HG02571 (cell line): Measurements from ENCODE around the gene SLC9A9.
"Not testable (repeated sequence)": the region's sequence is repeated elsewhere in the genome, so short reads cannot be mapped to it uniquely, and the experiment has no call there.

Experiments
- ATAC-seq: cut with Tn5 transposase; IDR thresholded peaks from one replicate; pipeline ENCODE4 v1.9.1; 2021; ENCODE audit warnings: mild to moderate bottlenecking, moderate library complexity; ENCODE audit not compliant: unreplicated experiment

SLC9A9 gene

DNA sequence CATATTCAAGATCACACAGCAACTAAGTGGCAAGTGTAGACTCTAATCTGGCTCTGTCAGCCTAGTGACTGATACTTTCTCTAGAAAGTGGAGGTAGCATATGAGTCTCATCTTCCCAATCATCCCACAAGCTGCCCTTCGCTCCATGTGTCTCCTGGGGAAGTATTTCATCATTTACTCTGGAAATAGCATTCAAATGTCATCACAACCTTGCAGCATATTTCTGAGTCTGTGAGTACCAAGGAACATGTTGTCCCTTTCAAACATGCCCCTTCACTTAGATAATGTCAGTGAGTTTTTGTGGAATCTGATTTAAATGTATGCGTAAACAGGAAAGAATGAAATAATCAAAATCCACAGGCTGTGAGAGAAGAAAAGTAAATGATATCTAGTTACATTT is 322.9 kb downstream of the SLC9A9 start:
- ATAC-seq, result no peak

GRCh38 chr3:143521803-143522202 is 326.5 kb downstream of the SLC9A9 start:
- ATAC-seq, result no peak

- not testable (repeated sequence) for ATAC-seq
These were observed 331.1 kb downstream of the SLC9A9 start for GRCh38 chr3:143517131-143517530.

GRCh38 chr3:143514874-143515273 is 333.4 kb downstream of the SLC9A9 start:
- no peak for ATAC-seq

- ATAC-seq, result no peak
These were observed 334.2 kb downstream of the SLC9A9 start for GRCh38 chr3:143514109-143514508.

- ATAC-seq, result no peak
These were observed 336.9 kb downstream of the SLC9A9 start for GRCh38 chr3:143511174-143511879.

GRCh38 chr3:143510601-143511000 is 337.7 kb downstream of the SLC9A9 start:
- no peak for ATAC-seq

DNA sequence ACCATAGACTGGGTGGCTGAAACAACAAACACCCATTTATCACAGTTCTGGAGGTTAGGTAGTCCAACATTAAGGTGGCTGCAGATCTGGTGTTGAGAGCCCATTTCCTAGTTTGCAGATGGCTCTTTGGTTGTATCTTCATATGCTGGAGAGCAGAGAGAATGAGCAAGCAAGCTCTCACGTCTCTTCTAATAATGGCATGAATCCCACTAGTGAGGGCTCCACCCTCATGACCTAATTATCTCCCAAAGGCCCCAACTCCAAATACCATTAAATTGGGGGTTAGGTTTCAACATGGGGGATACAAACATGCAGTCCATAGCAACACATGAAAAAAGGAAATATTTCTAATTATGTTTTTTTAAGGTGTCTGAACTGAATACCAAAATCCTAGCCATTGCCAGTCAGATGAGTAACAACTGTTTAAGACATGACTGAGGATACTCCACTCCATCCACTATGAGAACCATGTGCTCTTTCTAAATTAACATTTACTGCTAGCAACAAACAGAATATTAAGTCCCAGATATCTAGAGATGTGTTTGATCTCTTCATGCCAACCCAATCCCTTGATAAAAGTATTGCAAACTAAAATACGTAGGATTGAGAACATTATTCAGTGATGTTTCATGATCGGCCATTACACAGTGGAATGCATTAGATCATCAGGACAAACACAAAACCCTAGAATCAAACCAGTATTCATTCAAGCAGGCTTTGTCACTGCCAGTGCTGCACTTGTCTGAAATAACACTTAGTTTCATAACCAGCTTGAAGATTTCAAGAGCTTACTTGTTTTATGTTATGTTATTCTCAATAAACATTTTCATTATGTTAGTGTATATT is 340.3 kb downstream of the SLC9A9 start:
- ATAC-seq, result no peak

- no peak for ATAC-seq
These were observed 342.1 kb downstream of the SLC9A9 start for GRCh38 chr3:143506190-143506589.

DNA sequence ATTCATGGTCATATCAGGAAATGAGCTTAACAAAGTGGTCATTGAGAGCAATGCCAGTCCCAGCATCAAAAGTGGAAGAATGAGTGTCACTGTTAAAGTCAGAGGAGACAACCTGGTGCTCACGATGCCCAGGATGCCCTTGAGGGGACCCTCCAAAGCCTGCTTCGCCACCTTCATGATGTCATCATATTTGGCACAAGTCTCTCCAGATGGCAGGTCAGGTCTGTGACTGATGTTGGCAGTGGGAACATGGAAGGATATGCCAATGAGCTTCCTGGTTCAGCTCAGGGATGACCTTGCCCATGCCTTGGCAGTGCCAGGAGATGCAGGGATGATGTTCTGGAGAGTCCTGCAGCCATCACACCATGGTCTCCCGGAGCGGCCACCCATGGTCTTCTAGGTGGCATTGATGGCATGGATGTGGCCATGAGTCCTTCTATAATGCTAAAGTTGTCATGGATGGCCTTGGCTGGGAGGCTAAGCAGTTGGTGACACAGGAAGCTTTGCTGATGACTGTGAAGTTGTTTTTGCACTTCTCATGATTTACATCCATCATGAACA is 344.9 kb downstream of the SLC9A9 start:
- no peak for ATAC-seq

- ATAC-seq, result no peak
These were observed 346.2 kb downstream of the SLC9A9 start for GRCh38 chr3:143502081-143502480.

DNA sequence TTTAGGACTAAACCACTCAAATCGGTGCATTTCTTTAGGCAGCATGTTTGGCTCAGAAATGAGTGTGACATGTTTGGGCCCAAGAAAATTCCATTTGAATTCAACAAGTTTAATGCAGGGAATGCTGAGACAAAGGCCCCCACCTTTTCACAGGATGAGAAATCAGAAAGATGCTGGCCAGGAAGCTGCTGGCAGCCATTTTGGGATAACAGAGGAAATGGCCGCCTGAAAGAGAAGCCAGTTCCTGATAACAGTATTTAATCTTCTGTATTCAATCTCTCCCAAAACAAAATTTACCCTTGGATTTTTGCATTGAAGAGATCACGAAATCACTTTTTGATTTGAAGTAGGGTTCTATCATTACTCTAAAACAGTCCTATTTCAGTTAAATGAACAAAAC is 350.9 kb downstream of the SLC9A9 start:
- ATAC-seq, result no peak

DNA sequence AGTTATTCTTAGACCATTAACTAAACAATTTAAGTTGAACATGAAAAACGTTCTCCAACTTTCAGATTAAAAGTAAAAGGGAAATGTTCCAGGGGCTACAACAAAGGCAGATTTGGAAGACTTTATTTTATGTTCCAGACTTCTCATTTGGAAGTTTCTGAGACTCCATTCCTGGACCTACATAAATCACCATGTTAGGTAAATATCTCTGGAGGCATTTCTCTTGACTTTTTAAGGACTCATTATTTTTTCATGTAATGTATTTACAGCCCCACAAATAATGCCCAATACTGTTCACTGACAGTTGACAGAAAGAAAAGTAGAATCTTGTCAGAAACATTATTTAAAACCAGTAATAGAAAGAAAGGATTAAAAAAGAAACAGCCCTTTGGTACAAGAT is 352.1 kb downstream of the SLC9A9 start:
- ATAC-seq, result no peak

- no peak for ATAC-seq
These were observed 352.7 kb downstream of the SLC9A9 start for GRCh38 chr3:143495527-143495926.

- ATAC-seq, result no peak
These were observed 361.7 kb downstream of the SLC9A9 start for GRCh38 chr3:143486611-143487010.

DNA sequence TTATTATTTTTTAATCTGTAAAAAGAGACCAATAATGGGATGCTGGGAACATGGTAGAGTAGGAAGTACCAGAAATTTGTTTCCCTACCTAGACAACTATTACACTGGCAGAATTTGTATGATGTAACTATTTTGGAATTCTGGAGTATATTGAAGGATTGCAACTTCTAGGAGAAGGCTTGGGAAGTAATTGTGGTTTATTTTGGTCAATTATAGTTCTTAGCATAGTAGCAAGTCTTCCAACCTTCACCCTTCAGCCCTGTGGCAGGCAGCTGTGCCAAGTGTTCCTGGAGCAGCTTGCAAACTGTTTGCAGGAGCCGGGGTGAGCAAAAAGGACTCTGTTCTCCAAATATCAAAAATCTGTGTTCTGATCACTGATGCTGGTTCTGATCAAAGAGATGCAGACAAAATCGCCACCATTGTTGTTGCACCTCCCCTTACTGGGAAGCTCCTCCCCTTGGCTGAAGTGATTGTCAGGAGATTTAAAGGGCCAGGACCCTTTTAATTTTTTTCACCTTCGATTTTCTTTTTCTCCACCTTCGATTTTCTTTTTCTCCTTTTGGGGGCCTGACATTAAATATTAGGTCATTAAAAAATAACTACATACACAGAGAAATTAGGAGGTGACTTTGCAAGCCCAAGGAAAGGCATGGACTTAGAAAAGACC is 363.3 kb downstream of the SLC9A9 start:
- ATAC-seq, result no peak

DNA sequence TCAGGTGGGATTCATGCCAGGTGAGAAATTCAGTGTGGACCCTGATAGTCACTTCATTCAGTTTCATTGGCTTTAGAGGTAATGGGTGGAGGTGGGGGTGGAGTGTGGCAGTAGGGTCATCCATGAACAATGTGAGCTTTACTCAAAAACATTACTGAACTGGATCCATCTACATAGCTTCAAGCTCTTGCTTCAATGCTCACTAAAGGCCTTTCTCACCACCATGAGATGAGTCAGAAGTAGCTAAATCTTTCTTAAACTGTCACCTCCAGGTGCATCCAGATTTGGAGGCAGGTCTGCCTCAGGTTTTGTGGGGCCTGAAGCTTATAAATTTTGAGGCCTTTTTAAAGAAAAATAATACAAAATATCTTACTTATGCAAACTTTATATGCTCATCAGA is 365.1 kb downstream of the SLC9A9 start:
- ATAC-seq, result no peak

DNA sequence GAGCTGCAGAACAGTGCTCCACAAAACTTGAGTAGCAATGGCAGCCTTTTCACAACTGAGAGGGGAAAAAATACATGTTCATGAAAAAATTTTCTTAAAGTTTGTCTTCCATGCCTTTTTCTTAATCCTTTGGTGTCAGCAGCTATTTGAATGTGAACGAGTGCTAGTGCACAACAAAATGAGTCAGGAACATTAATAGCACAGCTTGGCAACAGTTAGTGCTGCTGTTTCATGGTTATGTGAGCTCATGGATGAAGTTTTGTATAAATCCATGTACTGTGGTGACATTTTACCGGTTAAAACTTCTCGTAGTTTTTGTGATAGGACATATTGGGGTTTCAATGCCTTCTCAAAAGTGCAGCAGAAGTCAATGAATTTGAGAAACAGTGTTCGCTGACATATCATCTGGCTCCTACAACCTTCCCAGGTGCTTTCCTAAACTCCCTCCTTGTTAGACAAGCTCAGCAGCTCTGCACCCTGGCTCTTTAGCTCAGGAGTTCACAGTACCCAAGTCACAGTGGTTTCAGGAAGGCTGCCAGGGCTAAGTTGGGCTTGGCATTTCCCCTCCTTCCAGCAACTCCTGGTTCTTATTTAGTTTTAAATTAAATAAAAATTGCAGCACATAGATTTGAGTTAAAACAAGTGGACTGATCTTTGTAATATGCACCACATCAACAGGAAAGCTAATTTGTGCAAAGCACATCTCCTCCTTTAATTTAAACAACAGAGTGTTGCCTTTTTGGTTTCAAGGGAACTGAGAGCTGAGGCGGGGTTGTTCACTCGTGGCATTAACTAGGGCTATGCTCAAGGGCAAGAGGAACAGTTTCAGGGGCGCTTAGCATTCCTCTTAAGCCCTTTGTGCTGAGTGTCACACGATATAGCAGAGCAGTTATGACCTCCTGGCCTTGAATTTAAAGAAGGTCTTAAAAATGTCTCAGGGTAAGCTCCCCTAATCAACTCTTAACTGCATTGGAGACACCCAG is 365.9 kb downstream of the SLC9A9 start:
- ATAC-seq, result no peak

- ATAC-seq, result no peak
These were observed 367.9 kb downstream of the SLC9A9 start for GRCh38 chr3:143480344-143480743.

DNA sequence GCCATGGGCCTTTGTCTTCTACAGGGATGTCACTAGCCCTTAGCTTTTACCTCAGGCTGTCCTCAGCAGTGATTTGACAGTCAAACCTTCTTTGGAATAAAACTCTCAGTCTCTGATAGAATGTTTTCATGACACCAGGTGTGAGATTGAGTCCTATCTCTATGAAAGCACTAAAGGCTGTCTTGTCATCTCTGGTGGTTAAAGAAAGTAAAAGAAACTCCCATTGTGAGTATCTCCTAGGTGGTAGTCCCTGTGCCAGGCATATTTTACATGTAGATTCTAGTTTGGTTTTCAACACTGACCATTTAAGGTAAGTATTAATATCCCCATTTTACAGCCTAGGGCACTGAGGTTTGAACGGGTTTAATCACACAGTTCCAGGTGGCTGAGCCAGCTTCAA is 368.5 kb downstream of the SLC9A9 start:
- ATAC-seq, result no peak
